GM18861 (cell line): Measurements from ENCODE around the gene COL4A1.

Experiments used
- ATAC-seq: cut with Tn5 transposase; IDR thresholded peaks from one replicate; pipeline ENCODE4 v1.9.1; 2021; ENCODE audit not compliant: unreplicated experiment

The COL4A1 gene

DNA sequence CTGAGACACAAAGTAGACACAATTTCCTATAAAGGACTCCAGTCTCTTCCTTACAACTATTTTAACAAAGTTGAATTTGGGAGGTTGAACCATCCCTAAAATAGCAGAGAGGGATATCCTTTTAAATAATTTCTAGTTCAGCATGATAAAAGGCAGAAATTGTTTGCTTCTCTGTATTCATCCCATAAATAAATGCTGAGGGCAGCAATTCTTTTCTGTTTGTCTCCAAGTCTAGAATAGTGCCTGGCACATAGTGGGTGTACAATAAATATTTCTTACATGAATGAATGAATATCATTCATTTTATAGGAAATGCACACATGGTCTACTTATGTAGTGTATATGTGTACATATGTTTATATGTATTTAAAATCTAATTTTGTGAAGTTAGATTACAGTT, 12.3 kb downstream of the COL4A1 start:
- ATAC-seq: no peak

DNA sequence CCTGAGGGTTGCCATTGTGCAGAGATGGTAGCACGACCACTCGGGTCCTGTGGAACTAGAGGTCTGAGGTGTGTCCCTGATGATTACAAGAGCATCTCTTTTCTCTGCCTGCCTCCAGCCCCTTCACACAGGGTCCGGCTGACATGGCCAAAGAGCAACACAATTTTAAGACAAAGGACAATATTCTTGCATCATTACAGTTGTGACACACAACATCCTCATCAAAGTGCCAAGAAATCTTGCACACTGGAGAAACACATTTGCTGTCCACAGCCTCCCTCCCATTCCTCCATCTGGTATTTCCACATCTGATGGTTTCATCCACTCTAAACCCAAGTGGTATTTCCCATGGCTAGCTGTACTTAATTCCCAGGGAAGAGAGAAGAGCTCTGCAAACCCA, 12.8 kb downstream of the COL4A1 start:
- ATAC-seq: no peak

DNA sequence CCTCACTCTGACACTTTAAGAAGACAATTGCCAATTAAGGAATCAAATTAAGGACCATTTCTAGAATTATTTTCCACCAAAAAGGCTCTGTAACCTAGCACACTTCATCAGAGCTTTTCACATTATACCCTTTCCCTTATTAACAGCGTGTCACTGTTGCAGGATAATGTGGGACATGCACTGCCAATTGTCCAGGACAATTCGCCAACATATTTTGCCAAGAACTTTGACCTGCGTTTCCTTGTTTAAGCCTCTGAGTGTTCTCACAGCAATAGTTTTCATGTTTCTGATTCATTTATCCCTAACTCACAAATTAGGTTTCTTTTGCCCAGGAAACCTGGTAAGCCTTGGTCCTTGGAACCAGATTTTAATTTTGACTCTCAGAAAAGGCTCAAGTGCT, 13.3 kb downstream of the COL4A1 start:
- ATAC-seq: no peak

DNA sequence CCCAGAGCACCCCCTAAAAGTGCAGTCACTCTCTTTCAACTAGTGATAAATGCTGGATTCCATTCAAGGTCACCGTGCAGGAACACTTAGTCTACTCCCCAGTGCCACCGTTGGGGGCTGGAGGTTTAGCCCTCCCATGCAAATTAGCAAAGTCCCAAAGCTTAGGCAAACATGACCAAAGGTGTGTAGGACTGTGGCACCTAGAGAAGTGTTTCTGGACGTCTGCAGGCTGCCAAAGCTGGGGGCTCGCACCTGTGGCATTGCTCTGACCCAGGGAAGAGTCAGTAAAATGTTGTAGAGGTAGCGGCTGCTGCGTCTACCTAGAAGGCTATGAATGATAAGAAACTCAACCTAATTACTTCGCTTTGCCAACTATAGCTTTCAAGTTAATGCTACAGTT, 13.9 kb downstream of the COL4A1 start:
- ATAC-seq: no peak

DNA sequence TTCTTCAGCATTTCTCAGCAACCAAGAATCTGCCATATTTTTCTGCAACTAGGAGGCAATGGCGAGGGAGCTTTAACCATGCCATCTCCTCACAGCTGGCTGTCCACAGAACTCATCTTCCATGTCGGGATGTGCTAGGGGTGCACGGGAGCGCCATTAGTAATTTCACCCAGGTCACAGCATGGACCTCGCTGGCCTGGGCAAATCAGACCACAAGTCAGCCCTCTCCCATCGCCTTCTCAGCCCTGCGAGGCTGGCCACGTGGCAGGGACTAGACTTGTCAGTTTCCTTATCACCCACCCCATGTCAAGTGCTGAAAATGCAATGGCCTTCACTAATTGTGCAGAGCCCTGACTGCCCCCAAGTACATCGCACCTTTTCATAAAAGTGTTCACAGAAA, 15.7 kb downstream of the COL4A1 start:
- no peak for ATAC-seq

DNA sequence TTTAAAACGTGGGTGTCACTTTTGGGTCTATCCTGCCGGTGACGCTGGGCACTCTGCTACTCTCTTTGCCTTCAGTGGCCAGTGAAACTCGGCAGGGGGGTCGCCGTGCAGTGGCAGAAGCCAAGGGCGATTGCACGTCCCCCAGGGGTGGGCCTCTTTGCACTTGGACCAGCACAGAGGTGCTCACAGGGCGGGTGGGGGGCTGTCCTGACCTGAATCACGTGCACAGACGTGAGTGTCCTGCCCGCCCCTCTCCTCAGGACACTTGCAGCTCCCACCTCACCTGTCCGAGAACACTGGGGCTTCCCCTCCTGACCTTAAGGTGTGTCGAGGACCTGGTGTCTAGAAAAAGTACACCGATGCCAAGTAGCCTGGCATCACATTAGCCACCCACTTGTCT, 16.1 kb downstream of the COL4A1 start:
- no peak for ATAC-seq

DNA sequence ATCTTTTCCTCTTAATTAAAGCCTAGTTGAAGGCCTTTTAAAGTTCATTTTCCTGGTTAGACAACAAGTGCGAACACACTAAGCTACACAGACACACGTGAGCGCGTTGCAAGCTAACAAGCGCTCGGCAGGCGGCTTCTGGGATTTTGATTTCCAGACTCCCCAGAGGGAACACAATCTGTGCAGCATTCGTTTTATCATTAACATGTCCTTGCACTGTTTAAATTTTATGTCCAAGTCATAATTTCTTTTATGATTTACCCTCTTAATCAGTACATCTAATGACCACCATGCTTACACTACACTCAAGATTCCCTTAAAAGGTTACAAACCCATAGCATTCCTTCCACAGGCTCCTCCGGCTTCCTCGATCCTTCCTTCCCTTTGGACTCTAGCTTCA, 16.8 kb downstream of the COL4A1 start:
- ATAC-seq: no peak

DNA sequence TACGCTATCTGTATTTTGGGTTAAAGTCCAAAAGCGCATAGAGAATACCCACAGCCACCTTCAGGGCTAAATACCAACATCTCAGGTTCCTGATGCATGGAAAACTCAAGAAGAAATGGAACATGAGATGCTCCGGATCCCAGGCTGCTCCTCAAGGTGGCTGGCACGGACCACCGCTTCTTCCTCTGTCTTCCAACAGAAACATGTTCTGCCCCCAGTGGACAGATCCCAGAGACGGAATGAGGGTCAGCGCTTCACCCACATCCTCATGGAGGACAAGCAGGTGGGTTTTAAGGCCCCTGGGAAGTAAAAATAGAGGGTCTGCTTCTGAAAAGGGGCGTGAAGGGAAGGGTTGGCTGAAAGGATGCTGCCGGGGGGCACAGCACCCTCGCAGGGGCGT, 17.3 kb downstream of the COL4A1 start:
- no peak for ATAC-seq

DNA sequence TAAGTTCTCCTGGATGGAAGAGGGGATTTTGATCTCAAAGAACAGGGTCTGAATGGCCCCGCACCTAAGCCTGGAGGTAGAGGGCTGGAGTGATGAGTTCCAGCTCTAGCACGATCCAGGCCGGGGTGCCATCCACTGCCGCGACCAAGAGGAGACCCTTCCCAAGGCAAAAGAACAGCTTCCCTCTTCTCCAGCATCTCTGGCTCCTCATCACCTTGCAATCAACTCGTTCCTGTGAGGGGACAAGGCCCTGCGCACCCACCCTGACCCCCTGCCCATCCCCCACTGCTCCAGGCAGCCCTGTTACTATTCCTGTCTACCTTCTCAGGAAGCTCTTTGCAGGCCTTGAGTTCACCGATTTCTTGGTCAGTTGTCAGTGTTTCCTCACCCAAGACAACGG, 17.8 kb downstream of the COL4A1 start:
- no peak for ATAC-seq

DNA sequence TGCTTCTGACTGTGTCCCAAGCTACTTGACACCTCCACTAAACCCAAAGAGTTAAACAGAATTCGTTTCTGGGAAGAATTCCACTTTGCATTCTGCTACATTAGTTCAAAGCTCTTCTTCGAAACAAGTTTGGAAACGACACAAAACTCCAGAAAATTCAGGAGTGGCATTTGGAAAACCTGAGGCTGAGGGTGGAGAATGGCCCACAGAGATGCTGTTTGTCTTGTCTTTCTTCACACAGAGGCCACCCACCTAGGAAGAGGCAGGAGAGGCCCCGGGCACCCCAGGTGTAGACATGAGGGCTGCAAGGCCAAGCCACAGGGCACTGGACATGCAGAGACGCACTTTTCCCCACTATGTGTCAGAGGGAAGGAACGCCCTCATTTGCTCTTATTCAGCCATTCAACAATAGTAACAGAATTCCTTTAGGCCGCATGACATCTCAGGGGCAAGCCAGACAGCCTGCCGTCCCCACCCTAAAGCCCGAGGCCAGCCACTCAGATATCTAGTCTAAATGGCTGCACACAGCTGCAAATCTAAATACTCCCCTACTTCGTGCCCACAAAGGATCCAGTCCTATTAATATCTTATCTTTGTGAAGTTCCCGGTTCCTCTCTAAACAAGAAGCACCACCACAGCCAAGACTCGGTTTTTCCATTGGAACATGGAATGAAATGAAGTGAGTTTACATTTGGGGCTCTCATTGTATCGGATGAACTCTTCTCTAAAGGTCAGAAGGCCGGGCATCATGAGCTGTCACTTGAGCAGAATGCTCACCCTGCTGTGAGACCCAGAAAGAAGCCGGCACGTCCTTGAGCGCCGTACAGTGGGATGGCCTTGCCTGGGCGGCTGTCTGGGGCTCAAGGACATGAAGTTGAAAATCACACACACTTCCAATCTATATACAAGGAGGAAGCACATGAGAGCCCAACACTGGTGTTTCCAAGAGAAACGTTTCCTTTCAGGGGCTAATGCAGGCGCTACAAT, 19.8 kb downstream of the COL4A1 start:
- no peak for ATAC-seq

DNA sequence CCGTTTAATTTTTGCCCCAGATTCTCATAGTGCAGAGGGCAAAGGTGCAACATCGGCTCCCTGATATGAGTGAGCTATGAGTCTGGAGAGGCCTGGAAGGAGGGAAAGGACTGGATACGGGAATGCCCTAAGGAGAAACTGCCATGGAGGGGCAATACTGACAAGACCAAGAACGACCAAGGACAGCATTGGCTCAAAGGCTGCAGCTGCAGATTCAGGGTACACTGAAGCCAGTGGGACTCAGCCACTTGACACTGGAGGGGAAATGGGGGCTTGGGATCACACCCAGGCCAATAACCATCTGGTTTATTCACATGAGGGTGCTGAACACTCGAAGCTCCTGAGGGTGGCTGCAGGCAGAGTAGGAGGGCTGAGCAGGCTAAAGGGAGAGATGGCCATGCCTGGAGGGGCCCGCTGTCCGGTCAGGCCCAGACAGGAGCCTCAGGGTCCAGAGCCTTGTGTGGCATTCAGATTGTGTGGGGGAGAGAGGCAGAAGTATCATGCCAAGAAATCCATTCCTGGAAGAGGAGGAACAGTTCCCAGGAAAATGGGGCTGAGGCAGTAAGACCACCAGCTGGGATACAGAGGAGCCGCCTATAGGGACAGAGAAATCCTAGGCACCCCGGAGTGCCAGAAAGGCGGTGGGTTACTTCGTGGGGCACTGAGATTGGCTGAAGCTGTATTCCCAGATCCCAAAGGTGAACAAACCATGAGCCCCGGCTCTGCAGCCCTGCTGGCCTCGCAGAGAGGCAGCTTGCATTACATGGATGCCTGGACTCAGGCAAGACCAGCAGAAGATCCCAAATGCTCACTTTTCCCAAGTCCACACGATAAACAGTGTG, 20.7 kb downstream of the COL4A1 start:
- no peak for ATAC-seq

DNA sequence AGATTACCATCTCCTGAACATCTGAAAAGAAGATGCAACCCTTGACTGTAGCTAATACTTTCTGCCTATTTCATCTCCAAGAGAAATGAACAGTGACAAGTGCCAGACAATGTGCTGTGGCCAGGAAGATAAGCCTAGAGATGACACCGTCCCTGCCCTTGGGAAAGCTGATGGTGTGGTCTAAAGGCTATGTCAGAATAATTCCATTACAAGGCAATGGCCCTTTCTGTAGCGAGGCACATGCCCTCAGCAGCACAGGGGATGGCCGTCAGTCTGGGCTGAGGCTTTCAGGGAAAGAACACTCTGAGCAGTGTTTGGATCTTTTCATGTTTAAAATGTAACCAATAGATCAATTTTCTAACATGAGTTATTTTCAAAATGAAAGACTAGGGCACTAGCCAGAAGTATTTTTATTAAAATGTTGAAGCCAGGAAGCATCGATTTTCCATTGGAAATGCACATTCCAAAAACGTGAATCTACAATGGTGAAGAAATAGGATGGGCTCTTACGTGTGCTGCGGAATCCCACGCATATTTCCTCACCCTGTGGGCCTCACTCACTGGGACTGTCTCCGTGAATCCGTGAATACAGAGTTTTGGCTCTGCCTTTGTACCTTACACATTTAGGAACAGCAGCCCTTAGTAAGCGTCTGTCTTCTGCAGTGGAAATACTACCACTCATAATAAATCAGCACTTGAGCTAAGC, 22.0 kb downstream of the COL4A1 start:
- ATAC-seq: no peak

DNA sequence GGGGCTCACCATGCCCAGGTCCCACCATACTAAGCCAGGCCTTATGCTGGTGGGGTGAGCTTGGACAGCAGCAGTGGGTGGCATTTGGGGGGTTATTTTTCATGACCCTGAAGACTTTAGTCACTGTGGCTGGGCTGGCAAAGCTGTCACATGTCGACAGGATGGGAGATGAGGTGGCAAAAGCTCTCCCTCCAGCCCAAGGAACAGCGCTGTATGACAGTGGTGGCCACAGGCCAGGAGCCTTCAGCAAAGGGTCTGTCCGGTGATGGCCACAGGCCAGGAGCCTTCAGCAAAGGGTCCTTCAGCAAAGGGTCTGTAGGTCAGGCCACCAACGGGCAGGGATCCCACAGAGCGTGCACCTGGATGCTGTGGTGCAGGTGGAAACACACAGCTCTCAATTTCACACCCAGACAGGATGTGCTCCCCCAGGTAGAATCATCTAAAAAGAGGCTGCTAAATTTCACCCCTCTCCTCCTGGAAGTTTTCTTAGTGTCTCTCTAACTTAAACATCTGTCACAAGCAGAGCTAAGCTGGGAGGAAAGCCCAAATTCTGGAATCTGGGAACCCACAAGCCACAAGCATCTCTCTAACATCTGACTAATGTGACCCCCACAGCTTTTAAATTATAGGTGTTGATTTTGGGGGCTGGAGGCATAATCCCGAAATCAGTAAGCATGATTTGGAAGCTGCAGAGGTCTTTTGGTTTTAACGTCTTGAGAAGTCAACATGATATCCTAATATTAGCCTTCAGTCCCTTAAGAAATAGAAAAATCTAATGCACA, 23.0 kb downstream of the COL4A1 start:
- ATAC-seq: no peak

DNA sequence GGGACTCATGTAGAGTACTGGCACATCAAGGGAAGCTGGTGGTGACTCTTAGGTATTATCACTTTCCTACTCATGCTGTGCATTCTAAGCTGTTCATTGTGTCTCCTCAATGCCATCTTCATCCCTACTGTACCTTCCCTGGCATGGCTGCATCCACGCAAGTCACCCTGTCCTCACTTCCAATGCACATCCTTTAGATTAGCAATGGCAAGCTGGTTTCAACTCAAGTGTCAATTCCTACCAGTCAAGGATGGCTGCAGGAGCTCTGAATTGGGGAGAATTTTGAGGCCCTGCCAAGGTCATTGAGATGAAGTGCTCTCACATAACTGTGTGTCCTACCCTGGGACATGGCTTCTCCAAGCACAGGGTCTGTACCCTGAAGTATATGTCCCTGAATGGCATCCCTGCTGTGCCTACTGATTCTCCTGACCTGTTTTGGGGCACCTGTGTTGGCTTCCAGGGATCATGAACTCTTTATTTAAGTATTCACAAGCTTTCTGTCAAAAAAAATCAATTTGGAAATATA, 24.6 kb downstream of the COL4A1 start:
- no peak for ATAC-seq

DNA sequence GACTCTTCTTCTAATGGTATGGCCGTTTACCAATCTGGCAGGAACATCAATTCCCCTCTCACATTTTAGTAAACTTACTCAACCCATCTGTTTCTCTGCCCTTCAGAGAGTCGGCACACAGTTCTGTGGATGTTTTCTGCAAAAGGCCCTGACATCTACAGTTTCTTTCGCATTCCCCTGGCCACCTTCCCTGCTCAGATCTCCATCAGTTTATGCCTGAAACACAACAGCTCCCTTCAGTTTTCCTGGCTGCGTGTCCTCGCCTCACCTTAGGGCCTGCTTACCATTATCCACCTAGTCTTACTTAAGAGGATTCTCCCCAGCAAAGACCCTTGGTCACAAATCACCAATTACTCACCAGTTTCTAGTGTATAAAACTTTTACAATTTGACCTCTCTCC, 25.2 kb downstream of the COL4A1 start:
- no peak for ATAC-seq

DNA sequence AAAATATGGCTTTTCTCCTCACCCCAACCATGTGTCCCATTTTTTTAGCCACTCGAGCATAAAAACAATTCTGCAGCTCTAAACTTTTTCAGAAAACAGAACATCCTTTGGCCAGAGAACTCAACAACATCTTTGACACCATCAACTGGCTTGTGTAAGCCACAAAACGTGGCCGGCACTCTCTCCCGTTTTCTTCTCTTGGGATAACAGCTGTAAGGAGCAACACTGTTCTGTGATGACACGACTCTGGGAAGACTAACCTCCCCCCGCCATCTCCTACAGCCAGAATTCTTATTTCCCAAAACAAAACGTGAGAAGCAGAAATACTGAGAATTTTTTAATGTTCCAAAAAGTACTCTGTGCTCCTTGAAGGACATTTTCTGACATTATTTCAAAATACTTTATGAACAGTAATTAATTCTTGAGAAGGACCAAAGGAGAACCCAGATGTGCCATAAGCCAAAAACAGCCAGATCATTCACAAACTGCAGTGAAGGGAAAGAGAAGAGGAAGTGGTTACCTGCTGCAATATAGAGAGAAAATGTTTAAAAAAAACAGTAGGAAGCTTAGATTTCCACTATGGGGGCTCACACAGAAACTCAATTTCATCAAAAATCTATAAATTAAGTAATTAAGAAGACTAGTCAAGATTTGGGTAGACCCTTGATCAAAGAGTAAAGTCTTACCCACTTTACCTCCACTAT, 25.8 kb downstream of the COL4A1 start:
- ATAC-seq: no peak

DNA sequence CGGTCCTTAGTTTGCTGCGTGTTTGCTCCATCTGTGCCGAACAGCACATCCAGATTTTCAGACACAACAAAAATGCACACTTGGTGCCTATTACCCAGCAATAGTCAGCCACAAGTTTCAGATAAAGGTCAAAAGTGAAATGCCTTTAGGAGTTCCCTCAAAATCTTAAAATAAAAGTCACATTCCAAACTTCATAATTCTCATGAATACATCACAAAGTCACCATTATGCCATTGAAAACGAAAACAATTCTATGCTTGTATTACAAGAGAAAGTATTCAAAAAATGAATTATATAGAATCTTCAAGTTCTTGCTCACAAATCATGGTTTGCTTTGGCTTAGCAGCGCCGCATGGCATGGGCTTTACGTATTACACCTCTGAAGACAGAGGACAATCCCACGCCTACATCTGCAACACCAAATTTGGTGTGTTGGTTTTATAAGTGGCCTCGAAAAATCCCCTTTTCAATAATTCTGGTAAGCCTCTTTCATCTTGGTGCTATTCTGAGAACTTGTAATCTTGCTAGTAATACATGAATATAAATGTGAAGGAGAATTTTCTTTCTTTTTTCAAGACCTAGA, 26.6 kb downstream of the COL4A1 start:
- no peak for ATAC-seq

DNA sequence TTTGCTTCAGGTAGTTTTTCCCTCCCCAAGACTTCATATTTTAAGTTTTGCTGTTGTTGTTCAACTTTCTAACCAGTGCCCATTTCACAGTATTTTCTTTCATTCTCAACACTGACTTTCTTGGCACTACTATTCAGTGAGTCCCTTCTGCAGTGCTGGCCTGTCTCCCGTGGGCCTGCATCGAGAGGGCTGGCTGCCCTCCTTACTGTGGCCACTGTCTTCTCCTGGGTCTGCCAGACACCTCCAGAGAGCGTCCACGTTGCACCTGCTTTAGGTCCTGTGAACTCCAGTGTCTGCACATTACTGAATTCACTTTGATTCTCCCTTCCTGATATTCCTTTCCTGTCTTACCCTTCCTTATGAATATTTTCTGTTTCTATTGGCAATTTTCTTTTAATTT, 27.3 kb downstream of the COL4A1 start:
- ATAC-seq: no peak

DNA sequence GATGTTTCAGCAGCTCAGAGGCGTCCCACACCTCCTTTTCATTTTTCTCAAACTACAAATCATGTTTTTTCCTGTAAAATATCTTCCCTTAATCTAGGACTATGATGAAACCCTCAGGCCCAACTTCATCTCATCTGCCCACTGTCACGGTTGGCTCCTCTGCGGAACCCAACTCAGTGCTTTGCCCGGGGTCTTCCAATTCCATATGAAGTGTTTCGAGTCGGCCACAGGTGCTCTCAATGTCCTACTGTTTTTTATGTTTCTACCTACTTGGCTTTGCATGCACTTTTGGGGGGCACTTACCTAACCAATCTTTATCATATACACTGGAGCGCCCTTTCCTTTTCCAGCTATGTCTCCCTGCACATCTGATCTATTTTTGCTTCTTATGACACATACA, 28.1 kb downstream of the COL4A1 start:
- ATAC-seq: no peak
